Mesodermal cell (in vitro differentiated cells): Measurements from ENCODE around the gene SPTSSA.

Source experiments
- H3K27ac ChIP-seq: 2 replicates; pipeline ENCODE4 v1.7.0; 2013; ENCODE audit warnings: mild to moderate bottlenecking, low read depth, low read length, moderate library complexity; ENCODE audit not compliant: severe bottlenecking
- H3K36me3 ChIP-seq: 2 replicates; pipeline ENCODE4 v1.7.1; 2013; ENCODE audit warnings: mild to moderate bottlenecking, low read length, moderate library complexity; ENCODE audit not compliant: control insufficient read depth, insufficient read depth
- H3K4me1 ChIP-seq: one replicate; pipeline ENCODE4 v1.7.1; 2013; ENCODE audit warnings: mild to moderate bottlenecking, low read length; ENCODE audit not compliant: insufficient read depth, control insufficient read depth, poor library complexity, severe bottlenecking
- H3K4me3 ChIP-seq: 2 replicates; pipeline ENCODE4 v1.7.0; 2013; ENCODE audit warnings: low read length, control low read depth, mild to moderate bottlenecking; ENCODE audit not compliant: insufficient read depth, poor library complexity, severe bottlenecking; ENCODE audit errors: extremely low read depth
- H3K9me3 ChIP-seq: 2 replicates; pipeline ENCODE4 v1.7.1; 2013; ENCODE audit warnings: mild to moderate bottlenecking, low read length, moderate library complexity; ENCODE audit not compliant: control insufficient read depth
- WGBS, 2 experiments: methylation state at CpG; one replicate each; pipeline ENCODE4 v1.1.5; 2013; ENCODE audit warnings: missing lambda C conversion rate in 2 of 2; ENCODE audit not compliant: insufficient coverage in 2 of 2; 5-methylcytosine and 5-hydroxymethylcytosine counted together

SPTSSA gene

GRCh38 chr14:34425095-34425851 lies 36.8 kb downstream of the SPTSSA start:
- no peak overlapping the region for H3K27ac ChIP-seq

GRCh38 chr14:34424488-34424887 lies 37.6 kb downstream of the SPTSSA start:
- no peak overlapping the region for H3K4me3 ChIP-seq
- 90 to 100% methylated on average over 1 of the region's 2 CpGs for WGBS, 2 experiments
- no peak overlapping the region for H3K27ac ChIP-seq
- H3K9me3 ChIP-seq, result peaks cover 8% of the 10 kb centered on the region
- no peaks in the 10 kb centered on the region for H3K36me3 ChIP-seq
- H3K4me1 ChIP-seq, result no peaks in the 10 kb centered on the region

More at GRCh38 chr14:34425095-34425851, 36.8 kb downstream of the SPTSSA start:
- H3K4me1 ChIP-seq, result no peaks in the 10 kb centered on the region
- no peaks in the 10 kb centered on the region for H3K36me3 ChIP-seq
- no peak overlapping the region for H3K4me3 ChIP-seq
- peaks cover 8% of the 10 kb centered on the region for H3K9me3 ChIP-seq
- 94 to 100% methylated on average over 3 to 5 of the region's 5 CpGs for WGBS, 2 experiments

- Histone ChIP-seq H3K4me3 (no peak overlapping the region), H3K4me1 (no peaks in the 10 kb centered on the region), H3K36me3 (no peaks in the 10 kb centered on the region), H3K9me3 (peaks cover 8% of the 10 kb centered on the region), H3K27ac (no peak overlapping the region)
- WGBS, 2 experiments, result 94 to 100% methylated on average over 2 of the region's 2 CpGs
Measured at GRCh38 chr14:34423445-34423844, 38.6 kb downstream of the SPTSSA start.

GRCh38 chr14:34420547-34421150 lies 41.4 kb downstream of the SPTSSA start:
- no peak overlapping the region for H3K27ac ChIP-seq
- no peak overlapping the region for H3K4me3 ChIP-seq
- peaks cover 8% of the 10 kb centered on the region for H3K9me3 ChIP-seq
- WGBS, 2 experiments, result 92 to 100% methylated on average over 2 of the region's 6 CpGs
- H3K36me3 ChIP-seq, result no peaks in the 10 kb centered on the region
- H3K4me1 ChIP-seq, result no peaks in the 10 kb centered on the region

GRCh38 chr14:34409721-34410120 lies 52.3 kb downstream of the SPTSSA start:
- Histone ChIP-seq H3K36me3 (no peaks in the 10 kb centered on the region), H3K27ac (no peak overlapping the region), H3K9me3 (no peaks in the 10 kb centered on the region), H3K4me3 (no peak overlapping the region), H3K4me1 (no peaks in the 10 kb centered on the region)
- WGBS, 2 experiments, result 88% methylated on average over 2 of the region's 2 CpGs; no CpG with 5 or more reads in 1 of the 2 experiments

GRCh38 chr14:34407951-34408350 lies 54.1 kb downstream of the SPTSSA start:
- 80 to 100% methylated on average over 1 of the region's 1 CpG for WGBS, 2 experiments

GRCh38 chr14:34404416-34404815 lies 57.6 kb downstream of the SPTSSA start:
- WGBS, 2 experiments, result 75 to 80% methylated on average over 1 to 2 of the region's 2 CpGs

More at GRCh38 chr14:34407951-34408350, 54.1 kb downstream of the SPTSSA start:
- no peaks in the 10 kb centered on the region for H3K36me3 ChIP-seq
- H3K4me1 ChIP-seq, result no peaks in the 10 kb centered on the region
- no peak overlapping the region for H3K27ac ChIP-seq
- no peaks in the 10 kb centered on the region for H3K9me3 ChIP-seq
- H3K4me3 ChIP-seq, result no peak overlapping the region

GRCh38 chr14:34403646-34404045 lies 58.4 kb downstream of the SPTSSA start:
- WGBS, 2 experiments, result 96% methylated on average over 4 of the region's 5 CpGs; no CpG with 5 or more reads in 1 of the 2 experiments
- no peaks in the 10 kb centered on the region for H3K36me3 ChIP-seq
- H3K27ac ChIP-seq, result no peak overlapping the region
- no peaks in the 10 kb centered on the region for H3K4me1 ChIP-seq
- H3K9me3 ChIP-seq, result no peaks in the 10 kb centered on the region
- no peak overlapping the region for H3K4me3 ChIP-seq

More at GRCh38 chr14:34404416-34404815, 57.6 kb downstream of the SPTSSA start:
- Histone ChIP-seq H3K4me1 (no peaks in the 10 kb centered on the region), H3K27ac (no peak overlapping the region), H3K4me3 (no peak overlapping the region), H3K9me3 (no peaks in the 10 kb centered on the region), H3K36me3 (no peaks in the 10 kb centered on the region)

GRCh38 chr14:34398024-34398423 lies 64.0 kb downstream of the SPTSSA start:
- Histone ChIP-seq H3K36me3 (no peaks in the 10 kb centered on the region), H3K9me3 (no peaks in the 10 kb centered on the region), H3K4me3 (no peak overlapping the region), H3K27ac (no peak overlapping the region), H3K4me1 (no peaks in the 10 kb centered on the region)
- WGBS, 2 experiments, result 94 to 96% methylated on average over 3 of the region's 3 CpGs

GRCh38 chr14:34387974-34388516 lies 74.0 kb downstream of the SPTSSA start:
- Histone ChIP-seq H3K9me3 (no peaks in the 10 kb centered on the region), H3K4me3 (no peak overlapping the region)
- WGBS, 2 experiments, result 100% methylated on average over 1 of the region's 4 CpGs; no CpG with 5 or more reads in 1 of the 2 experiments

More at GRCh38 chr14:34387974-34388516, 74.0 kb downstream of the SPTSSA start:
- Histone ChIP-seq H3K4me1 (no peaks in the 10 kb centered on the region), H3K36me3 (no peaks in the 10 kb centered on the region), H3K27ac (no peak overlapping the region)
